GM18867 (cell line): ENCODE data around the gene SLC5A6.

Experiments used
- ATAC-seq: cut with Tn5 transposase; IDR thresholded peaks from one replicate; pipeline ENCODE4 v1.9.1; 2021; ENCODE audit warnings: mild to moderate bottlenecking, moderate library complexity; ENCODE audit not compliant: unreplicated experiment

The SLC5A6 gene

DNA sequence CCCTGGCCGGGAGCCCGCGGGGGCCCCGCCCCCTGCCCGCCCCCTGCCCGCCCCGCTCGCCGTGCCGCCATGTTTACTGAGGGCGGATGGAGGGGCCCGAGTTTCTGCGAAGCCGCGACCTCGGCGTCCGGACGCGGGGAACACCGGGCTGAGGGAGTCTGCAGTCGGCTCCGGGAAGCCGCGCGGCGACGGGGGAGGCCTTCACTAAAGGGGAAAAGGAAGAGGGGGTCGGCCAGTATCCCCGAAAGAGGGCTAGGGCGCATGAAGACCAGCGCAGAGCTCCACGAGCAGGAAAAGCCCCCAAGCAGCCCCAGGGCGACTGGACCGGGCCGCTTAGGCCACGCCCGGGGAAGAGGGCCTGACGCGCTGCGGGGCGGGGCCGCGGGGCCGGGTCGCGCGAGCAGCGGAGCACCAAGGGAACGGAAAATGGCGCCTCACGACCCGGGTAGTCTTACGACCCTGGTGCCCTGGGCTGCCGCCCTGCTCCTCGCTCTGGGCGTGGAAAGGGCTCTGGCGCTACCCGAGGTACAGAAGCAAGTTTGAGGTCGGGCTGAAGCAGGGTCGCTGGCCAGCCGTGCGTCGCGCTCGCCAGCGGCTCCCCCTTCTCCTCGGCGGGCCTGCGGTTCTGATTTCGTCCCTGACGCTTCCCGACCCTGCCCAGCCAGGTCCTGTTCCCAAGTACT, at the start of gene SLC5A6, which contains the start of gene ATRAID:
TSS of gene SLC5A6 (minus strand) at position 326 of the 683 bp plus-strand sequence. CDS start 4,618 bp downstream, outside the sequence.
TSS of gene ATRAID (plus strand) at position 99 of the 683 bp plus-strand sequence. CDS start at position 427, 328 bp downstream.
- peak; percentile 83 for ATAC-seq

DNA sequence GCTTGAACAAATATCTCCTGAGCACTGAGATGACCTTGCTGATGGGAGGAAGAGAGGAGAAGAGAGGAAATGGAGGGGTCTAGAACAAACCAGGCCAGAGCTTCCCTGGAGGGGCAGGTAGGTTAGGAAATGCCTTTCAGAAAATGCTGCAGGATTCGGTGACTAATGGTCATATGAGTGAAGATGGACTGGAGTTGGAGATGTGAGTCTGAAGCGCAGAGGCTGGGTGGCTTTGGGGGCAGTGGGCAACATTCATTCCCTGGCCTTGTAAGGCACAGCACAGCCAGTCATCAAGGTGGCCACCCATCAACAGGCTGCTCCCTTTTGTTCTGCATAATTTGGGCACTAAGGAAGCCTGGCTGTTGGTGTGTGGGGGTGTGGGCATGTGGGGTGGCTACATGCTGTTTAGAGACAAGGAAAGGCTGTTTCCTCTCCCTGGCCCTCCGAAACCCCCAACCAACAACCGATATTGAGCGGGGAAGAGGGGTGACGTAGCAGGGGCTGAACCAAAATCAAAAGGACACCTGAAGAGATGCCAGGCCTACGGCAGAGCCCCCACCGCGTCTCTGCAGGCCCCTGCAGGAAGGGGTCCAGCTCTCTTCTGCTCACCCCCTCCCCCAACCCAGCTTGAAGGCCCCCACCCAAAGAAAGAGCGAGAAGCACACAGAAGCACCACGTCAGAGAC, 49.3 kb upstream of the SLC5A6 start:
- ATAC-seq, result no peak

DNA sequence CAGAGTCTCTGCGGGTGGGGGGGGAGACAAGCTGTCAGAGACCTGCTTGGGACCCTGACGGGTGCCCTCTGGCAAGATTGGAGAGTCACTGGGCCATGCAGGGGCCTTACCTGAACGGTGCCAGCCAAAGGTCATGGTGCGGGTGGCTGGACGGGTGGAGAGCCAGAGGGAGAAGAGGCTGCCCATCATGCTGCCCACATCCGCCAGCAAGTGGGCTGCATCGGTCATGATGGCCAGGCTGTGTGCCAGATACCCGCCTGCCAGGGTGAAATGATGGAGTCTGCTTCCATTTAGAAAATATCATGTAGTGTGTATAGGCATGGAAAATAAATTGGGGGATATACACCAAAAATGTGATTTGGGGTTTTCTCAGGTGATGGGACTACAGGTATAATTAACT, 46.0 kb upstream of the SLC5A6 start:
- no peak for ATAC-seq

DNA sequence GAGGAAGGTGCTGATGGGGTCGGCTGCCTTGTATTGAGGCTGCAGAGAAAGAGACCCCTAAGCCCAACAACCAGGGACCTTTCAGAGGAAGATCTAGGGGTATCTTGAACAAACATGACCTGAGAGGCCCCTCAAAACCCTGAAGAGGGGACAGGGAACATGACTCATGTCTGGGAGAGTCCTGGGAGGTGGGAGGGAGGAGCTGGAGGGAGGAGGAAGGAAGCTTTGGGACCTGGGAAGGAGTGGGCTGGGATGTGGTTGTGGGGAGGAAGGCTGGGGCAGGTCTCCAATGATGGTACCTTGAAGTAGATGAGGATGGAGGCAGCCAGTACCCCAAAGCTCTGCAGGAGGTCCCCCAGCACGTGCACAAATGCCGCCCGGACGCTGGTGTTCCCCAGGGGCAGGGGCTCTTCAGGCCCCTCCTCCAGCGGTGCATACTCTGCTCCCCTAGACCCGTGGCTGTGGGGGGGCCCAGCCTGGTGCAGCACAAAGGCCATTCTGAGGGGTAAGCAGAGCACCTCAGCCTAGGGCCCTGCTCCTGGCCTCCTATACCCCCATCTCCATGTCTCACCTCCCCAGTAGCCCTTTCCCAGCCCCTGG, 44.9 kb upstream of the SLC5A6 start:
- no peak for ATAC-seq

DNA sequence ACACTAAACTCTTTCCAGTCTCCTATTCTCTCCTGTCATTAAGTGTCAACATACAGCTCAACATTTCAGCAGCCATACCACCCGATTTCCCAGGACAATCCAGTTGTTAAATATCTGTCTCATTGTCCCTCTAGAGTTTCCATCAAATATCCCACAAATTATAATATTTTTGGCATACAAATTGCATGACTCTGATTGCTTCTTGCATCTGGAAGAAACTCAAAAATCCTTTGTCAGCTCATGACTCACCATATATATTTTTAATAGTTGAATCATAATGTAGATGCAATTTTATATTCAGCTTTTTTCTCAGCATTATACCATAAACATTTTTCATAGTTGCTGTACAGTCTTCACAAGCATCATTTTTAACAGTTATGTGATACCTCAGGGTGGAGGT, 43.6 kb upstream of the SLC5A6 start:
- ATAC-seq, result no peak

DNA sequence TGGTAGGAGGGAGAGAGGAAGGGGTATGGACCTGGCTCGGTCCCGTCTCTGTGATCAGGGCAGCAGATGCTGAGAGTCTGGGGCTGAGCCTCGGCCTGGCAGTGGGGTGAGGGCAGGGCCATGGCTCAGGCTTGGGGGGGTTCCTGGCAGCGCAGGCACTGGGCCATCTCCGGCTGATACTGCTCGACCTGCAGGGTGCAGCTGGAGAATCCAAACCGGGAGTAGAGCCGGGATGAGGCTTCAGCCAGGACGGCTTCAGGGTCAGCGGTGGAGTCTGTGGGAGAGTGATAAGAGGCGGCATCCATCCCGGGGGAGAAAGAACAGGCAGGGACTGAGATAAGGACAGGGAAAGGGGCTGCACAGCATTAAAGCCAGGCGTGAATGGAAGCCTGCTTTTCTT, 43.1 kb upstream of the SLC5A6 start:
- no peak for ATAC-seq

DNA sequence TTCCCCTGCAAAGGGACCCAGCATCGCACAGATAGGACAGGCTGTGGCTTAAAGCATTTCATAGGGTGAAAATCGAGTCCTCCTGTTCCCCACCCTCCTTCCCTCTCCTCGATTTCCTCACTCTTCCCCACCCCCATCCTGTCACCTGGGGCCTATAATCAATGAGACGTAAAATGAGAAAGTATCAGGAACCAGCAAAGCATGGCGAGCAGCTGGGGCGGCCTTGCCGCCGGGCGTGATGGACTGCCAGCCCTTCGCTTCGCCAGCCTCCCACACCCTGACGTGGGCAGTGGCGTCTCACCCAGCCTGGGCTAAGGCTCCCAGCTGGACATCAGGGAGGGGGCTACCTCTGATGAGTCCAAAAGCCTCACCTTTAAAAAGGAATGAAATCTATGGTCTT, 39.7 kb upstream of the SLC5A6 start:
- no peak for ATAC-seq

DNA sequence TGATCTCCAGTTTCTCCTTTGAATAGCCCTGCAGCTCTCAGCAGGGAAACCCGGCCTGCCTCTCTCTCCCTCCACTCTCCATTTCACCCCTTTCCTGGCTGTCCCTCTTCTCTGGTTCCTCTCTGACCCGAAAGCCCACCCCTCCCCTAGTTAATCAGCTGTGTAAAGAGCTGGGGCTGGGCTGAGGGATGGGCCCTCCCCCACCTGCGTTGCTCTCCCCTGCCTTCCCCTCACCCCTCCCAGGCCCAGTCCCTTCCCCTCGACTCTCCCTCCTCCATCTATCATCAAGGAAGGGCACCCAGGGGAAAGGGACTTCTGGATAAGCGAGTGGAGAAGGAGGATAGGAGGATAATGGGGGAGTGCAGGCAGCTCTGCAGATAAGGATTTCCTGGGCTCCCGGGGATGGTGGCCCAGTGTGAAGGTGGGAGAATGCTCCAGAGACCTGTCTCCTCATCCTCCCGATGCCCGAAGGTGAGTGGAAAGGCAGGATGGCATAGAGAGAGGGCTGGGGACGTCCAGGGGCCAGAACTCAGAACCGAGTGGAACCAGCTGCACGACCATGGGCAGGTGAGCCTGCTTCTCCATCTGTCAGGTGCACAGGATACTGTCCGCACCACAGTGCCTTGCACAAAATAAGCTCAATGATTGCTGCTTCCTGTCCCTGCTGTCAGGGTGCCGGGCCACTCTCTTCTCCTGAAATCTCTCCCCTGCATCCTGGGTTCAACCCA, 38.7 kb upstream of the SLC5A6 start:
- ATAC-seq, result no peak

DNA sequence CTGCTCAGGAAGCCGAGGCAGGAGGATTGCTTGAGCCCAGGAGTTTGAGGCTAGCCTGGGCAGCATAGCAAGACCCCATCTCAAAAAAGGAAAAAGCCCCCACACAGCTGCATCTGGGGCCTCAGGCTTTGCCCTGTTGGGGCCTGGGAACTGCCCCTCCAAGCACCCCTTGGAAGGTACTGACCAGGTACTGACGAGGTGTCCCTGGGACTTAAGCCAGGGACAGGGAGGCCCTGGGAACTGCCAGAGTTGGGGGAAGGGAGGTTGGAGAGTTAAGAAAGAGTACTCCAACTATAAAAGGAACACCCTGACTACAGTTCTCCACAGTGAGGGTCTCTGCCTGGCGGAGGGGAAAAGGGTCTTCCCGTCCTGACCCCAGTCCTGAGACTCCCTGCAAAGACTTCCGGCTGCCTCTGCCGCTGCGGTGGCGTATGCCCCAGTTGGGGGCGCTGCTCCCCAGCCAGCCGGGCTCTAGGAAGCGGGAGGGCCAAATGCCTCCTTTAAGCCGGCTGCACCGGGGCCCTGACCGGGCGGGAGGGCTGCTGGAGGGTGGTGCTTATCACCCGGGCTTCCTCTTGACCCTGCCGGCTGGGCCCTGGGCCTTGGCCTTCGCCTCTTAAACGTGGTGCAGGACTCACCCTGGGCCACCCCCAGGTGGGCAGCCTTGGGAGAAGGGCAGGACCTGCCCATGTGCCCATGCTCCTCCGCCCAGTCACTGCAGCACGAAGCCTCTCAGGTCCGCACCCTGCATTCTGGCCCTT, 38.0 kb upstream of the SLC5A6 start:
- no peak for ATAC-seq

DNA sequence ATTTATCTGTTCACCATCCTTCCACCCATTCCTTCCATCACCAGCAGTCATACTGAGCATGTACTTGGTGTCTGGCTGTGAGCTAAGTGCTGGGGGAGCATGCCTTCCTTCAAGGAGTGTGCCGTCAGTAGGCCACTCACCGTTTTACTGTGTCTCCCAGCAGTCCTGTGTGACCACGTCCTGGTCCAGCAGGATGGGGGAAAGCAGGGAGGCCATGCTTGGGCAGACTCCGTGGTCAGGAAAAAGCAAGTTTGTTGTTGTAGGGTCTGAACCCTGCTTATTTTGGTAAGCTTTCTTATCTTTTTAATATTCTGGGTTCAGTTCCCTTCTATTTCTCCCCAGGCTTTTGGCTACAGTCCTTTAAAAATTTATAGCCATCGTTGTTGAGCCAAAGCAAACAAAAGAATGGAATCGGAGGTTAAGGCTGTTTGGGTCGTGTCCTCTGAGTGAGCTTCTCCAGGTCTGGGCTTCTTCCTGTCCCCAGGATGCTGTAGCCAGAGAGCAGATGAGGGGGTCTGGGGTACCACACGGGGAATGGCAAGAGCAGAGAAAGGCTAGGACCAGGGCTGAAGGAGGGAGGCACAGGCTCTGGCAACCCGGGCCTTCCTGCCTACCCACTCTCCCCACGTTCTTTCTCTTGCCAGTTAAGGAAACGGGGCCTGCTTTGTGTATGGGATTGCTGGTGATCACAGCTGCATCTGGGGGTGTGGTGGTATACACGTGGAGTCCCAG, 37.3 kb upstream of the SLC5A6 start:
- ATAC-seq, result no peak

DNA sequence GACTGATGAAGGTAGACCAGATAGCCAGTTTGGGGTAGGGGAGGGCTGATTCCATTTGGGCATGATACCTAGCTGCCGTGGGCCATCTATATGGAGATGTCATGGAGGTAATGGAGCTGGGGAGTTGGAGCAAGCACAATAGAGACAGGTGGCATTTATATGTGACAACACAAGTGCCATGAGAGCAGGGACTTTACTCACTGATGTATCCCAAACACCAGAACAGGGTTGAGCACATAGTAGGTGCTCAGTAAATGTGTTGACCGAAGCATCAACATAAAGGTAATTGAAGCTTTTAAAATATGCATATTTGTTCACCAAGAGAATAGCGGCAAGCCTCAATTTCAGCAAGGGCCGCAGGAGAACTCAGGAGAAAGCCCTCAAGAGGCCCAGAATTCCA, 35.8 kb upstream of the SLC5A6 start:
- ATAC-seq, result no peak

DNA sequence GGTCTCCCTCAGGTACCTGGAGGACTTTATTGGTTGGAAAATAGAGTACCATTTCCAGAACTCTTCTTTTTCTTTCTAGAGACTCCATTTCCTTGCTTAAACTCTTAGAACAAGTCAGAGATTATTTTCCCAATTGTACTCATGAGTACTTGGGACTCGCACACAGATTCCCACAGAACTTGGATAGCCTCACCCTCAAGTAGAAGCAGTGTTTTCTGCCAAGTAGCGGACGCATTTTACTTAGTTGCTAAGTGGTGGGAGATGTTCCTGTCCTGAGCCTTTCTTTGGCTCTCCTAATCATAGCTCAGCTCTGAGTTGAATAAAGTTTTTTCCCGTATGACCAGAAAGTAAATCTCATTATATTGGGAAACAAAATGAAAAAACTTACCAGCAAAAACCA, 33.6 kb upstream of the SLC5A6 start:
- ATAC-seq, result no peak

DNA sequence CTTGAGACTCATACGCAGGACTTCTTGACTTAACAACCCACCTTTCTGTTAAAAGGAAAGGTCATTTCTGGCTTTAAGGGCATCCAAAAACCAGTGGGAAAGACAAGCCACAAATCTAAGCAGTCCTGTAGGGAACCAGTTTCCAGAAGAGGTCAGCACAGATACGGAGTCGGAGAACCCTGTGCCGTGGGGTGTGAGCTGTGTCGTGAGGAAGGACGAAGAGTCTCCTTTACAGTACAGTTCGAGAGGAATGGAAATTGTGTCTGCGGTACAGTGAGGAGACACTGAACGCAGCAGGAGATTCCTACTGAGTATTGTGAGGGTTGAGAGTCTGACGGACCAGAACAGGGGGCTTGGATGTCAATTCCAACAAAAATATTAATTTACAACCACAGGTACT, 33.0 kb upstream of the SLC5A6 start:
- no peak for ATAC-seq

DNA sequence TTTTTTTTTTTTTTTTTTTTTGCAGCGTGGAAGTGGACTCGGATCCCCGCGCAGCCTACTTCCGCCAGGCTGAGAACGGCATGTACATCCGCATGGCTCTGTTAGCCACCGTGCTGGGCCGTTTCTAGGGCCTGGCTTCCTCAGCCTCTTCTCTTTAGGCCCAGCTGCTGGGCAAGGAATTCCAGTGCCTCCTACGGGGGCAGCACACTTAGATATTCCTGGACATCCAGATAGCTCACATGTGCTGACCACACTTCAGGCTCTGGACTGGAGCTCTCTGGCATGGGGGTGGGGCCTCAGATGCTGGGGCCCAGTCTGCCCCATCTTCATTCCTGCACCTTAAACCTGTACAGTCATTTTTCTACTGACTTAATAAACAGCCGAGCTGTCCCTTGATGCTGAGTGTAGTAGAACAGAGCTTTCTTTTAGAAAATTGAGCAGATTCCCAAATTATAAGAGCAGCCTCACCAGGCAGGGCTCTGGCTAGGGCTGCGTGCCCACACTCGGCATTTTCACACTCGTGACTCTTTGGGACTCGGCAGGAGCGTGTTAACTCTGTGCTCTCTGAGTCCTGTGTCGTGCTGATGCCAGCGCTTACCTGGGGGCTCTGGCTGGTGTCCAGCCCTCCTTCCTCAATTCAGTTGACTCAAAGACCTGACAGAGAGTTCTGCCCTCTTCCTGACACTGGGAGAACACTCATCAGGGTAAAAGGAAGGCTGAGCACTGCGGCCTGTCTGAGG, 31.5 kb upstream of the SLC5A6 start:
- ATAC-seq, result no peak

DNA sequence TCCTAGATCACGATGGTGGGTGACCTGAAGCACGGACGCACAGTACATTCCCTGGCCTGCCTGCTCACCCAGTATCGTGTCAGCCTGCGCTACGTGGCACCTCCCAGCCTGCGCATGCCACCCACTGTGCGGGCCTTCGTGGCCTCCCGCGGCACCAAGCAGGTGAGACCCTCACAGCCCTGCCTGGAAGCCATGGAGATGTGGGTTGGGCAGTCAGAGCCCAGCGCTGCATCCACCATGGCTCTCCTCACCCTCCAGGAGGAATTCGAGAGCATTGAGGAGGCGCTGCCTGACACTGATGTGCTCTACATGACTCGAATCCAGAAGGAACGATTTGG, 30.5 kb upstream of the SLC5A6 start:
- no peak for ATAC-seq

DNA sequence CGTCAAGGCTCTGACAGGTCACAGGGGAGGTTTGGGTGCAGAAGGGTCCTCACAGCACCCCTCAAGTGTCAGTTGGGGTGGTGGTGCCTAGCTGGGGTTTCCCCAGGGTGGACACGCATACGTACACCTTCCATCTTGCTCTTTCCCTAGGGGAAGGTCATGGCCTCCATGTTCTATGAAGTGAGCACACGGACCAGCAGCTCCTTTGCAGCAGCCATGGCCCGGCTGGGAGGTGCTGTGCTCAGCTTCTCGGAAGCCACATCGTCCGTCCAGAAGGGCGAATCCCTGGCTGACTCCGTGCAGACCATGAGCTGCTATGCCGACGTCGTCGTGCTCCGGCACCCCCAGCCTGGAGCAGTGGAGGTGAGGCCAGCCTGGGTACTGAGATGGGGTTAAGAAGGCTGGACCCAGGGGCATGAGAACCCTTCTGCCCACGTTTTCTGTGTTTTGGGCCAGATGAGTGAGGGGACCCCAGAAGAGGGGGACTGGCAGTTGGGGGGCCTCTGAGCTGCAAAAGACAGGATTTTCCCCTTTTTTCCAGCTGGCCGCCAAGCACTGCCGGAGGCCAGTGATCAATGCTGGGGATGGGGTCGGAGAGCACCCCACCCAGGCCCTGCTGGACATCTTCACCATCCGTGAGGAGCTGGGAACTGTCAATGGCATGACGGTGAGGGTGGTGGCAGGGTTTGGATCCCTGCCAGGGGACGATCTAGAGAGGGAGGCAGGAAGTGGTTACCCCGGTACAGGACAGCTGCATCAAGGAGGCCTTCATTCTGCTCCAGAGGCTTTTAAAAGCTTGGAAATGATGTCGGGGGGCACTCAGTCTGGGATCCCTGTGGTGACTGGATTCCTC, 29.9 kb upstream of the SLC5A6 start:
- no peak for ATAC-seq

DNA sequence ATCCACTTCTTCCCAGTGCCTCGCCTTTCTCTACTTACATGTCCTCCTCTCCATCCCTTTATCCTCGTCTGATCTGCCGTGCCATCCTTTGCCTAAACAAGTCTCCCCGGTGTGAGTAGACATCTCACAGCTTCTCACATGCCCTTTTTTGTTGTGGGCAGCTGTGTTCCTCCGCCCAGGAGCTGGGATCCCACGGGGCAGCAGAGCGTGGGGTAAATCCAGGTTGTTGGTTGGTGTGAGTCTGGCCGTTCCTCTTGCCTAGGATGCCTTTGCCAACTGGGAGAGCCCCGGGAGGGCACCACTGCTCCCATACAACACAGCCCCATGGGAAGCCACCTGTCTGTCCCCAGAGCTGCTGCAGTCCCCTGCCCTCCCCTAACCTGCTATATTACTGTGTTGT, 28.3 kb upstream of the SLC5A6 start:
- ATAC-seq, result no peak

DNA sequence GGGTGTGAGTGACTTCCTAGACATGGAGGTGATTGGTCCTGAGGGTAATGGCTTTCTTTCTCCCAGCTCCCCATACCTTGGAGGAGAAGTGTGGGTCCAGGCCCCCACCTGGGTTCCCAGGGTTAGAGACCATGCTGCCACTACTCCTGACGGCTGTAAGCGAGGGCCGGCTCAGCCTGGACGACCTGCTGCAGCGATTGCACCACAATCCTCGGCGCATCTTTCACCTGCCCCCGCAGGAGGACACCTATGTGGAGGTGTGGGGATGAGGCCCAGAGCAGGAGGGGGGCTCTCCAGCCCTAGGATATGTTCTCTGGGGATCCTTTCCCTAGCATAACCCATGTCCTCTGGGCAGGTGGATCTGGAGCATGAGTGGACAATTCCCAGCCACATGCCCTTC, 26.9 kb upstream of the SLC5A6 start:
- ATAC-seq, result no peak
